HepG2 (cell line): ENCODE results near the gene CST8.

Experiments
- BRD4 ChIP-seq: sonication (generic); formaldehyde crosslinking; IDR thresholded peaks from 2 replicates; pipeline ENCODE4 v1.4.0; 2020; ENCODE audit warnings: missing genetic modification reagents
- CTCF ChIP-seq: sonication (generic); formaldehyde crosslinking; IDR thresholded peaks from 2 replicates; pipeline ENCODE4 v1.5.0; 2020; ENCODE audit warnings: mild to moderate bottlenecking, missing genetic modification reagents, moderate library complexity
- EED ChIP-seq: sonication (generic); formaldehyde crosslinking; IDR thresholded peaks from 2 replicates; pipeline ENCODE4 v1.5.0; 2020; ENCODE audit warnings: mild to moderate bottlenecking, missing genetic modification reagents
- MEIS2 ChIP-seq: sonication (generic); formaldehyde crosslinking; IDR thresholded peaks from 2 replicates; pipeline ENCODE4 v1.9.0; 2021; ENCODE audit warnings: mild to moderate bottlenecking, missing genetic modification reagents
- NBN ChIP-seq: fragments of 450-650 bp; conservative IDR thresholded peaks from 2 replicates; pipeline ENCODE4 v1.6.1; 2017
- PITX1 ChIP-seq: sonication (generic); formaldehyde crosslinking; IDR thresholded peaks from 2 replicates; pipeline ENCODE4 v1.5.1; 2020; ENCODE audit warnings: mild to moderate bottlenecking, missing genetic modification reagents
- POLR2A ChIP-seq, 2 experiments: IDR thresholded peaks; 2 replicates each; pipeline ENCODE4 v1.6.1; 2011; ENCODE audit warnings: low read depth in 2 of 2, low read length in 2 of 2, mild to moderate bottlenecking in 1 of 2, moderate library complexity in 1 of 2; ENCODE audit not compliant: insufficient read depth in 1 of 2
- PREB ChIP-seq: sonication (generic); formaldehyde crosslinking; IDR thresholded peaks from 2 replicates; pipeline ENCODE4 v1.4.0; 2020; ENCODE audit warnings: missing genetic modification reagents
- SMC3 ChIP-seq: IDR thresholded peaks from 2 replicates; pipeline ENCODE4 v1.6.1; 2011; ENCODE audit warnings: low read length, improper control_type of control experiment
- SRF ChIP-seq: IDR thresholded peaks from 2 replicates; pipeline ENCODE4 v1.6.1; 2011; ENCODE audit warnings: mild to moderate bottlenecking, low read depth, low read length, moderate library complexity
- TAF1 ChIP-seq: sonication (generic); formaldehyde crosslinking; IDR thresholded peaks from 2 replicates; pipeline ENCODE4 v1.4.0; 2020; ENCODE audit warnings: missing genetic modification reagents
- TF ChIP-seq, protein P1 (sequence below): sonication (generic); formaldehyde crosslinking; IDR thresholded peaks from 2 replicates; pipeline ENCODE4 v1.8.1; 2023; ENCODE audit warnings: mild to moderate bottlenecking, missing genetic modification reagents

GRCh38 chr20:23455639-23456038, 35.3 kb upstream of the CST8 start:
- no peak for TF ChIP-seq POLR2A (IDR thresholded peaks at IDR 0.05; ENCODE audit: insufficient read depth in 1 of 2, low read depth in 2 of 2, low read length in 2 of 2)
- TF ChIP-seq TAF1 = no peak
- TF ChIP-seq, protein P1, sequence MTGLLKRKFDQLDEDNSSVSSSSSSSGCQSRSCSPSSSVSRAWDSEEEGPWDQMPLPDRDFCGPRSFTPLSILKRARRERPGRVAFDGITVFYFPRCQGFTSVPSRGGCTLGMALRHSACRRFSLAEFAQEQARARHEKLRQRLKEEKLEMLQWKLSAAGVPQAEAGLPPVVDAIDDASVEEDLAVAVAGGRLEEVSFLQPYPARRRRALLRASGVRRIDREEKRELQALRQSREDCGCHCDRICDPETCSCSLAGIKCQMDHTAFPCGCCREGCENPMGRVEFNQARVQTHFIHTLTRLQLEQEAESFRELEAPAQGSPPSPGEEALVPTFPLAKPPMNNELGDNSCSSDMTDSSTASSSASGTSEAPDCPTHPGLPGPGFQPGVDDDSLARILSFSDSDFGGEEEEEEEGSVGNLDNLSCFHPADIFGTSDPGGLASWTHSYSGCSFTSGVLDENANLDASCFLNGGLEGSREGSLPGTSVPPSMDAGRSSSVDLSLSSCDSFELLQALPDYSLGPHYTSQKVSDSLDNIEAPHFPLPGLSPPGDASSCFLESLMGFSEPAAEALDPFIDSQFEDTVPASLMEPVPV (CRISPR knock-in tag) = no peak
- no peak for TF ChIP-seq MEIS2
- TF ChIP-seq BRD4 (CRISPR knock-in tag) = no peak
- TF ChIP-seq EED (CRISPR knock-in tag) = no peak
- TF ChIP-seq PREB (CRISPR knock-in tag) = no peak
- TF ChIP-seq SMC3 = no peak
- no peak for TF ChIP-seq CTCF
- no peak for TF ChIP-seq PITX1 (CRISPR knock-in tag)
- TF ChIP-seq SRF = no peak
- no peak for TF ChIP-seq NBN
